ENCODE data around the gene CTBP2.
"Not testable (repeated sequence)": the region's sequence is repeated elsewhere in the genome, so short reads cannot be mapped to it uniquely, and the experiment has no call there.

CTBP2 gene

GRCh38 chr10:125190414-125190813 is 30.1 kb upstream of the CTBP2 start:
- Mint-ChIP-seq H3K9me3 (no peaks in the 10 kb centered on the region), H3K27me3 (ENCODE audit: low read depth) (peaks cover 4% of the 10 kb centered on the region), H3K4me1 (no peaks in the 10 kb centered on the region), H3K4me3 (no peak overlapping the region), H3K36me3 (ENCODE audit: low read depth) (no peaks in the 10 kb centered on the region), H3K27ac (no peak overlapping the region)
- no peak for TF ChIP-seq CTCF (IDR thresholded peaks at IDR 0.05; ENCODE audit: unreplicated experiment in 3 of 3)

GRCh38 chr10:125189162-125189561 is 28.8 kb upstream of the CTBP2 start:
- H3K4me3 Mint-ChIP-seq: no peak overlapping the region
- no peaks in the 10 kb centered on the region for H3K36me3 Mint-ChIP-seq (ENCODE audit: low read depth)
- H3K27ac Mint-ChIP-seq: no peak overlapping the region
- H3K4me1 Mint-ChIP-seq: no peaks in the 10 kb centered on the region
- peaks cover 4% of the 10 kb centered on the region for H3K27me3 Mint-ChIP-seq (ENCODE audit: low read depth)
- no peaks in the 10 kb centered on the region for H3K9me3 Mint-ChIP-seq
- no peak for TF ChIP-seq CTCF (IDR thresholded peaks at IDR 0.05; ENCODE audit: unreplicated experiment in 3 of 3)

DNA sequence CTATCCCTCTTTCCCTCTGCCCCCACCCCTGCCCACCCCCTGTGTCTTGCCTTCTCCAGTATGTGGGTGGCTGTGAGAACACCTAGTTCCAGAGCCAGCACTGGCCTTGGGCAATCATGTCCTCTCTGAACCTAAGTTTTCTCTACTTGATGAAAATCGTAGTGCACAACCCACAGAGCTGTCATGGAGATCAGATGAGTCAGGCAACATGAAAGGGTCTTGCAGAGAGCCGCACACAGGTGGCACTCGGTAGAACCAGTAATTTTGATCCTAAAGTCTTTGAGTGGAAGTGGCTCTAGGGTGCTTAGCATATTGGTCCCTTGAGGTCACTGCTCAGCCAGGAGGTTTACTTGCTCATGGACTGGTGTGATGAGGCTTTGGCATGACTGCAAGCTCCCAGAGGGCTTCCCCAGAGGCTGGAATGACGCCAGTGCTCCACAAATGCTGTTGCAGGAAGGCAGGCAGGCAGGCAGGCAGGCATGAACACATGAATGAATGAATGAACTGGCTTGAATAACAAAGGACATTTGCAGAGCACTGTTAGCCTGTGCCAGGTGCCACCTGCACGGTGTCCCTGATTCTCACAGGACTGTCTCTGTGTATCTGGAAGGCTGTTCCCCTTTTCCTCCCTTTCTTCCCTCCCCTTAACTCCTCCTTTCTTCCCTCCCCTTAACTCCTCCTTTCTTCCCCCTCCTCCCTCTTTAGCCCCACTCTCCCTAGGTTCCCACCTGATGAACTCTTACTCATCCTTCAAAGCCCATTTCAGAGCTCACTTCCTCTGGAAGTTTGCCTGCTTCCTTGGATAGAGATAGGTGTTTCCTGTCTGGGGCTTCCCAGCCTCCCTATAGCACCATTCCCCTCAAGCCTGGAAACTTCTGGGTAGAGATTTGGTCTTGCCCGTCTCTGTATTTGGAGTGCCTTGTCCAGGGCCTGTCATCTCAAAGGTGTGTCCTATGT is 27.2 kb upstream of the CTBP2 start:
- H3K27ac Mint-ChIP-seq: no peak overlapping the region
- H3K9me3 Mint-ChIP-seq: peaks cover 6% of the 10 kb centered on the region
- TF ChIP-seq CTCF (IDR thresholded peaks at IDR 0.05; ENCODE audit: unreplicated experiment in 3 of 3): no peak
- no peaks in the 10 kb centered on the region for H3K36me3 Mint-ChIP-seq (ENCODE audit: low read depth)
- H3K27me3 Mint-ChIP-seq (ENCODE audit: low read depth): peaks cover 7% of the 10 kb centered on the region
- H3K4me3 Mint-ChIP-seq: no peak overlapping the region
- H3K4me1 Mint-ChIP-seq: no peaks in the 10 kb centered on the region

GRCh38 chr10:125186431-125187170 is 26.2 kb upstream of the CTBP2 start:
- Mint-ChIP-seq H3K9me3 (peaks cover 10% of the 10 kb centered on the region), H3K4me1 (no peaks in the 10 kb centered on the region), H3K27me3 (ENCODE audit: low read depth) (peaks cover 3% of the 10 kb centered on the region), H3K4me3 (no peak overlapping the region), H3K36me3 (ENCODE audit: low read depth) (no peaks in the 10 kb centered on the region), H3K27ac (no peak overlapping the region)
- TF ChIP-seq CTCF (IDR thresholded peaks at IDR 0.05; ENCODE audit: unreplicated experiment in 3 of 3): no peak

- Mint-ChIP-seq H3K27me3 (ENCODE audit: low read depth) (peaks cover 12% of the 10 kb centered on the region), H3K9me3 (peaks cover 17% of the 10 kb centered on the region)
- not testable (repeated sequence) for H3K27ac Mint-ChIP-seq; H3K4me3 Mint-ChIP-seq; H3K4me1 Mint-ChIP-seq; H3K36me3 Mint-ChIP-seq (ENCODE audit: low read depth)
Measured at GRCh38 chr10:125179107-125179506, 18.7 kb upstream of the CTBP2 start.
